GM19463 (cell line): ENCODE measurements around the gene BLCAP.

Experiments
- ATAC-seq: cut with Tn5 transposase; IDR thresholded peaks from one replicate; pipeline ENCODE4 v1.9.1; 2021; ENCODE audit warnings: mild to moderate bottlenecking, moderate library complexity; ENCODE audit not compliant: unreplicated experiment

Gene BLCAP

GRCh38 chr20:37518059-37518458 lies 9.6 kb downstream of the BLCAP start:
- ATAC-seq: no peak

DNA sequence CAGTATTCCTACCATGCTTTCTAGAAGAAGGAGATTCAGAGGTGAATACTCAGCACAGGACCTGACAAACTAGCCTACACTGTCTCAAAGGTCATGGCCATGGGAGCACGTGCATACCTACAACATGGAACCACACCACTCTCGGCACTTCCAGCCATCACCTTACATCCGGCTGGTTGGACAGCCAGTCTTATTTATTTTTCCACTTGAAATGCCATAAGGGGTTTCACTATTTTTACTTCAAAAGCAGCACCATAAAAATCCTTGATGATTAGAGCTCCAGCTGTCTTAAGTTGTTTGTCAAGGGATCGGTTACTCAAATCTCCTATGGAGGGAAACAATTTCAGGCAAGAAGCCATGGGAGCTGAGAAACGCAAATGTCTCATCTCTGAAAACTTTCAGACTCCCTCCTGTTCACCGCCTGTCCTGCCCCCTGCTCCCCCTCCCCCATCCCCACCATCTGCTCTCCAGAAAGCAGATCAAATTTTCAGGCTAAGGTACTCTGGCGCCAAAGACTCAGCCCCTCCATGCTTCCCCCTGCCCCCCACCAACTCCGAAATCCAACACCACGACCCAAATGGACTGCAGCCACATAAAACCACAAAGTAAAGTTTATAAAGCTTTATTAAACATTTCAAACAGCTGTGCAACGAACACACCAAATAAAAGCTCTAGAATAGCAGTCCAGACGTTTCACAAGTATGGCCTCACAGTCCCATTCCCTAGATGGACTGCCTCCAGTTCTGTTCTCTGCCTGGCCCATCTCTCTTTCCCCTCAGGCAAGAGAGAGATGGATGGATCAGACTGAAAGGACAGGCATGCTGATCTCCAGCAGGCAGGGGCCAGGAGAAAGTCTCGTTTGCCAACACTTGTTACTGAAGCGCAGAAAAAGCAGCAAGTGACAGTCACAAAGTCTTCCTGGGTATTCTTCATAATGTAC lies 10.6 kb downstream of the BLCAP start:
- ATAC-seq: no peak

DNA sequence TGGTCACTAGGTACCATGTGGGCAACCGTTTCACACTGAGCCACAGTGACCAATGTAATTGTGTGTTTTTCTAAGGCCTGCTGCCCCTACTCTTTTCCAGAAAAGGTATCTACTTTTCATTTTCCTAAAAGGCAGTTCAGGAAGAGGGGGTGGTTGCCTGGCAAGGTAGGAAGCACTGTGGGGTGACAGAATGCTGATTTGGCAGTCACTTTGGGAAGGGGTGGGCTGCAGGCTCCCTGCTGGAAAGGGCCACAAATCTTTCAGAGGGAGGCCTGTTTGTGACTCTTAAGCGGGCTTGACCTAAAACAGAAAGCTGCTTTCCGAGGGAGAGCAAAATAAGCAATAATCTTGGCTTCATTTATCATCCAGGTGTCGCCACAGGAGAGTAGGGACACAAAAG lies 11.8 kb downstream of the BLCAP start:
- no peak for ATAC-seq

- ATAC-seq: no peak
Observed at GRCh38 chr20:37513779-37514359, 13.8 kb downstream of the BLCAP start.

DNA sequence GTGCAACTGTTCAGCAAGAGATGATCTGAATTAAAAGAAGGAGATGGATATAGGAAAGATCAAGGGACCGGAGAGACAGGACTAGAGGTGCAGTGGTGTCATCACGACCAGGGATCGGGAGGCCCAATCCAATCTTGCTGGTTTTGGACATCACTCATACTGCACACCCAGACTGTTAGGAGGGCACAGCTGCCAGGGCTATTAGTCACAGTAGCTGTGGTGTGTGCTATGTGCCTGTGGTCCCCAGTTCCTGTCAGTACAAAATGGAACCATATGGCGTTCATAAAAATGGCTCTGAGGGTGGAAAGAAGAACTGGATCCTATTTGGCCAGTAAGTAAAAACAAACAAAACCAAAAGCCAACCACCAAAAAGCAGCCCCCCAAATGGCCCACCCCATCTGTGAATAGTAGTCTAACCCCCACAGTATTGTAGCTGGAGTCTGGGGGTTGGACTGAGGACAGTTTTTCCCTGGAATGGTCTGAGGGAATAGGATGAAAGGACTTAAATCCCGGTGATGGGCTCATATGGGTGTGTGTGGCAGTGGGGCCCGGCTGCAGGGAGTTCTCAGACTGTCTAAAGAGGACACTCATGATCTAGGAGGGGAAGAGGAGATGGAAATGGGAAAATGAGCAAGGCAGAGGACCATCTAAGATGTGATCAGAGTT lies 15.9 kb downstream of the BLCAP start:
- ATAC-seq: no peak

- no peak for ATAC-seq
Observed at GRCh38 chr20:37510226-37510625, 17.4 kb downstream of the BLCAP start.

DNA sequence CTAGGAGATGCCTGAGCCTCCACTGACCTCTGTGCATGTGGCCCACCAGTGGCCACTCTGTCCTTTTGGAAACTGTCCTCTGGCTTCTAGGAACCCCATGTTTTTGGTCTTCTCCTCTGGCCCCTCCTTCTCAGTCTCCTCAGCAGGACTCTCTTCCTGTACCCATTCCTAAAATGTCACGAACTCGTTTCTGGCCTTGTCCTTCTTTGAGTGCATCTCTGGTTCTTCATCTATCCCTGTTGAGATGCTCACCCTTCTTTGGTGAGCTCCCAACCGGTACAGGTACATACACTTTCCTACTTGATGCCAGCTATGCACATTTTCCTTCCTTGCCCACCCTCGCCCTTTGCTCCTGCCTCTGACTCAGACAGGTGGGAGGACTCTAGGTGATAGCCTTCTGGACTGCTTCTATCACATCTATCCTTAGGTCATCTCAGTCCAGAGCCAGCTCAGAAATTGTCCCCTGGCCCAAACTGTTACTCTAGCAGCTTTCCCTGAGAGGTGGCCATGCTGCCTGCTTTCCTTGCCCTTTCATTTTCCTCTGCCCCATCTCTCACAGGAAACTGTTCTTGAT lies 21.4 kb downstream of the BLCAP start:
- ATAC-seq: no peak

DNA sequence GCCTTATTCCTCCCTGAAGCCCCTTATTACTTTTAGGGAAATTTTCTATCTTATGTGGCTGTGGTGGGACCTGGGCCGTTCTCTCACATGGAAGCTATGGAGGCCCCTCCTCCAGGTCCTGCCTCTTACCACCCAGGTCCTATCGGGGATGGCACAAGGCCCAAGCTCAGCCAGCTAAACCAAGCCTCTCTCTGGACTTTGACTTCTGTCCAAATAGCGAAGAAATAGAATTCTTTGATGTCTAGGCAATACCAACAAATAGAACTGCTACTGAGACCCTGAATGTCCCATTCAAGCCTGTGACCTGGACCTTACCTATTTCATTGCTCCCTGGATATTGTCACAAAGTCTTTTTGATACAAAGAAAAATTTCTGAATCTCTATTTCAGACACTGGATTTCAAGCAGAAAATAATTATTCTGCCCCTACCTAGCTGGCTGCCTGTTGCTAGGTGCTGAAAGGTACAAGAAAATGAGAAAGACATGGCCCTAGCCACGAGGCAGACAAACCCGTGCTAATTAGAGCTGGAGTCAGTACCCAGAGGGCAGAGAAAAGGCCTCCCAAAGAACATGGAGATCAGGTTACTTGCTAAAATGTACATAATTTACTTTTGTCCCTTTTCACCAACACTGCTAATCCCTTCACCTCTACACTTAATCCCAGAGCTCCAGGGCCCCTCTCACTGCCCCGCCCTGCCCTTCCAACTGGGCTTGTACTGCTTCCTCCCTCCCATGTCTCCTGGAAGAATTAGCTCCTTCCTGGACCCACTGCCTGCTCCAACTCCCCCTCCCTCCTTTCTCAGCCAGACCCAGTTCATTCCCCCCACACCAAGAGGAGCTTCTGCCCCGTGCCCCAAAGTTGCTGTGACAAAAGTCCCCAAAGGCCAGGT lies 22.2 kb downstream of the BLCAP start:
- no peak for ATAC-seq

GRCh38 chr20:37504404-37505096 lies 23.1 kb downstream of the BLCAP start:
- no peak for ATAC-seq

GRCh38 chr20:37503256-37503927 lies 24.3 kb downstream of the BLCAP start:
- no peak for ATAC-seq

DNA sequence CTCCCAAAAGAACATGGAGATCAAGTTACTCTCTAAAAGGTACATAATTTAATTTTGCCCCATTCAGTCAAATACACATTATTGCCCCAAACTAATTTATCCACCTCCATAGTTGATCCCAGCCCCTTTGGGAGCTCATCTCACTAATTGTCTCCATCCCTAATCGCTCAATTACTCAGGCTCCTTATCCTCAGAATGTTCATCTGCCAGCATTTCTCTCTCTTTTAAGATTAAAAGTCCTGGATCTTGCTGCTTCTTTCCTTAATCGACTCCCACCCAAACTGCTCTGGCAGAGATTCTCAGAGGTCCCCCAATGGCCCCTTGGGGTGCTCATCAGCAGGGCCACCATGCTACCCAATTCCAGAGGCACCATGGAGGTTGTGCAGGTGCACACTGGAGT lies 25.0 kb downstream of the BLCAP start:
- no peak for ATAC-seq

DNA sequence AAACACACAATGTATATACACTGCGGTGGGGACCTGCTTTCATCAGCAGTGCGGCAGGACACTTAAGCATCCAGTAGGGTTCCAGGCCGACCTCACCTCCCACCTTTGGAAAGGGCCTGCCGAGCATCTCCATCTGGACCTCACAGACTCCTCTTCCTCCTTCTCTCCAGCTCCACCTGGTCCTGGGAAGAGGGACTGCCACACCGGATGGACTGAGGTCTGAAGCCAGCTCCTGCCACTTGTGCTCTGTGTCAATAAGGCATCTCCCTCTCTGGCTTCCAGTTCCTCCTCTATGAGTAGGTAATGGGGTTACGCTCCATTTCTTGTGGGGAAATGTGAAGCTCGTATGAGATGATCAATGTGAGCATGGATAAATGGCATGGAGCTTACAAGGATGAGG lies 25.7 kb downstream of the BLCAP start:
- ATAC-seq: no peak

- no peak for ATAC-seq
Observed at GRCh38 chr20:37500311-37500710, 27.4 kb downstream of the BLCAP start.

GRCh38 chr20:37498066-37498665 lies 29.5 kb downstream of the BLCAP start:
- ATAC-seq: no peak

- ATAC-seq: no peak
Observed at GRCh38 chr20:37494796-37495195, 32.9 kb downstream of the BLCAP start.

GRCh38 chr20:37494301-37494700 lies 33.4 kb downstream of the BLCAP start:
- no peak for ATAC-seq

- no peak for ATAC-seq
Observed at GRCh38 chr20:37492945-37493344, 34.7 kb downstream of the BLCAP start.

DNA sequence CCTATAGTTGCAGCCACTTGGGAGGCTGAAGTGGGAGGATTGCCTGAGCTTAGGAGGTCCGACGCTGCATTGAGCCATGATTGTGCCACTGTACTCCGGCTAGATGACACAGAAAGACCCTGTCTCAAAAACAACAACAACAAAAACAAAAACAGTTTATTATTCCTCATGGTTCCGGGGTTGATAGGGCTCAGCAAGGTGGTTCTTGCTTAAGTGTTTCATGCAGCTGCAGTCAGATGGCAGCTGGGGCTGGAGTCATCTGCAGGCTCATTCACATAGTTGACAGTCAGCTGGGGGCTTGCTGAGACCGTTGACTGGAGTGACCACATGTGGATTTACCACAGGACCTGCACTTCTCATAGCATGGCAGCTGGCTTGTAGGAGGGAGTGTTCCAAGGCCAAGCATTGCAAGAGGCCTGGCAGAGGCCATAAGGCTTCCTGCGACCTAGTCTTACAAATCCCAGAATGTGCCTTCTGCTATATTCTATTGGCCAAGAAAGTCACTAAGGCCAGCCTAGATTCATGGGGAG lies 35.5 kb downstream of the BLCAP start:
- ATAC-seq: no peak
